ENCODE measurements around the gene EEIG1.

EEIG1 gene

GRCh38 chr9:127936347-127936852 is 44.4 kb downstream of the EEIG1 start:
- TF ChIP-seq, protein P1, sequence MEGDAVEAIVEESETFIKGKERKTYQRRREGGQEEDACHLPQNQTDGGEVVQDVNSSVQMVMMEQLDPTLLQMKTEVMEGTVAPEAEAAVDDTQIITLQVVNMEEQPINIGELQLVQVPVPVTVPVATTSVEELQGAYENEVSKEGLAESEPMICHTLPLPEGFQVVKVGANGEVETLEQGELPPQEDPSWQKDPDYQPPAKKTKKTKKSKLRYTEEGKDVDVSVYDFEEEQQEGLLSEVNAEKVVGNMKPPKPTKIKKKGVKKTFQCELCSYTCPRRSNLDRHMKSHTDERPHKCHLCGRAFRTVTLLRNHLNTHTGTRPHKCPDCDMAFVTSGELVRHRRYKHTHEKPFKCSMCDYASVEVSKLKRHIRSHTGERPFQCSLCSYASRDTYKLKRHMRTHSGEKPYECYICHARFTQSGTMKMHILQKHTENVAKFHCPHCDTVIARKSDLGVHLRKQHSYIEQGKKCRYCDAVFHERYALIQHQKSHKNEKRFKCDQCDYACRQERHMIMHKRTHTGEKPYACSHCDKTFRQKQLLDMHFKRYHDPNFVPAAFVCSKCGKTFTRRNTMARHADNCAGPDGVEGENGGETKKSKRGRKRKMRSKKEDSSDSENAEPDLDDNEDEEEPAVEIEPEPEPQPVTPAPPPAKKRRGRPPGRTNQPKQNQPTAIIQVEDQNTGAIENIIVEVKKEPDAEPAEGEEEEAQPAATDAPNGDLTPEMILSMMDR (IDR thresholded peaks at IDR 0.05; ENCODE audit: insufficient read depth, low read length), result no peak
- TF ChIP-seq POLR2AphosphoS5 (IDR thresholded peaks at IDR 0.05; ENCODE audit: low read depth), result no peak
- TF ChIP-seq SPI1 (IDR thresholded peaks at IDR 0.05; ENCODE audit: borderline replicate concordance, low read depth), result no peak
- TF ChIP-seq GABPA (IDR thresholded peaks at IDR 0.05; ENCODE audit: low read depth), result no peak
- no peak for TF ChIP-seq REST (IDR thresholded peaks at IDR 0.05; ENCODE audit: insufficient replicate concordance, low read depth)
- H3K4me3 ChIP-seq (replicated peaks; ENCODE audit: insufficient read depth, low read length), result peak overlapping the region; percentile 91
- DNase-seq (ENCODE audit: low read depth in 1 of 2, low spot score in 1 of 2), result no peak
- H3K27ac ChIP-seq (replicated peaks), result no peak overlapping the region
- H3K27me3 ChIP-seq (ENCODE audit: insufficient read depth, poor library complexity, severe bottlenecking), result peaks cover 2% of the 10 kb centered on the region

GRCh38 chr9:127935765-127936221 is 45.0 kb downstream of the EEIG1 start:
- DNase-seq (ENCODE audit: low read depth in 1 of 2, low spot score in 1 of 2), result no peak
- H3K4me3 ChIP-seq (replicated peaks; ENCODE audit: insufficient read depth, low read length), result no peak overlapping the region; the same call in 1 of the 2 replicates
- peaks cover 2% of the 10 kb centered on the region for H3K27me3 ChIP-seq (ENCODE audit: insufficient read depth, poor library complexity, severe bottlenecking)
- TF ChIP-seq, protein P1 (IDR thresholded peaks at IDR 0.05; ENCODE audit: insufficient read depth, low read length), result no peak
- TF ChIP-seq POLR2AphosphoS5 (IDR thresholded peaks at IDR 0.05; ENCODE audit: low read depth), result no peak
- TF ChIP-seq SPI1 (IDR thresholded peaks at IDR 0.05; ENCODE audit: borderline replicate concordance, low read depth), result no peak
- H3K27ac ChIP-seq (replicated peaks), result no peak overlapping the region

DNA sequence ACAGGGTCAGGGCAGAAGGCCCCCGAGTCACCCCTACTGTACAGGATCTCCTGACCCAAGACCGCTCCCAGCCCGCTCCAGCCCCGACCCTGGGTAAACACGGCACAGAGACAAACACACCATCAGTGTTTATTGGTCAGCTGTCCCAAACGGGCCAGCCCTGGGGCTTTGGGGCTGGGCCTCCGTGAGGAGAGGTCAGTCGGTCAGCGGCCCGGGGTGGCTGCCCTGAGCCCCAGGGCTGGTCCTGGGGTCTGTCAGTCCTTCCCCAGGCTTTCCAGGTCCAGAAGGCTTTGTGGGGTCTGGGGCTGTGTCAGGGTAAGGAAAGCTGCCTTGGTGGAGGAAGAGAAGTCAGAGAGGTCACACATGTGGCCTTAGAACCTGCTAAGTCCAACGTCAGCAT is 45.8 kb downstream of the EEIG1 start:
- TF ChIP-seq SPI1 (IDR thresholded peaks at IDR 0.05; ENCODE audit: borderline replicate concordance, low read depth) (no peak), GABPA (IDR thresholded peaks at IDR 0.05; ENCODE audit: low read depth) (no peak), POLR2AphosphoS5 (IDR thresholded peaks at IDR 0.05; ENCODE audit: low read depth) (no peak), REST (IDR thresholded peaks at IDR 0.05; ENCODE audit: insufficient replicate concordance, low read depth) (no peak)
- TF ChIP-seq, protein P1 (IDR thresholded peaks at IDR 0.05; ENCODE audit: insufficient read depth, low read length), result no peak
- Histone ChIP-seq H3K4me3 (replicated peaks; ENCODE audit: insufficient read depth, low read length) (no peak overlapping the region), H3K27ac (replicated peaks) (no peak overlapping the region), H3K27me3 (ENCODE audit: insufficient read depth, poor library complexity, severe bottlenecking) (peaks cover 2% of the 10 kb centered on the region)
- no peak for DNase-seq (ENCODE audit: low read depth in 1 of 2, low spot score in 1 of 2)

GRCh38 chr9:127934248-127934647 is 46.5 kb downstream of the EEIG1 start:
- Histone ChIP-seq H3K27me3 (ENCODE audit: insufficient read depth, poor library complexity, severe bottlenecking) (peaks cover 5% of the 10 kb centered on the region), H3K27ac (replicated peaks) (no peak overlapping the region), H3K4me3 (replicated peaks; ENCODE audit: insufficient read depth, low read length) (no peak overlapping the region)
- DNase-seq (ENCODE audit: low read depth in 1 of 2, low spot score in 1 of 2), result no peak
- TF ChIP-seq POLR2AphosphoS5 (IDR thresholded peaks at IDR 0.05; ENCODE audit: low read depth) (no peak), REST (IDR thresholded peaks at IDR 0.05; ENCODE audit: insufficient replicate concordance, low read depth) (no peak), GABPA (IDR thresholded peaks at IDR 0.05; ENCODE audit: low read depth) (no peak), SPI1 (IDR thresholded peaks at IDR 0.05; ENCODE audit: borderline replicate concordance, low read depth) (no peak)
- TF ChIP-seq, protein P1 (IDR thresholded peaks at IDR 0.05; ENCODE audit: insufficient read depth, low read length), result no peak

Measured in HL-60 (cell line).